Measurements from ENCODE around the gene CYTH3.

GRCh38 chr7:6203381-6203780, 69.0 kb downstream of the CYTH3 start:
- no peak for TF ChIP-seq CTCF (IDR thresholded peaks at IDR 0.05)
- no peak for TF ChIP-seq ZFX (IDR thresholded peaks at IDR 0.05; ENCODE audit: borderline replicate concordance)

All from 22Rv1 (cell line).